ENCODE measurements around the gene GTF2A1. TPM values are rescaled to one million over a fixed set of nuclear protein-coding genes. Genes with fewer than 3 reads are reported as not detected.
A peak's percentile ranks its signal among the peaks of the same experiment; 100 is the strongest.

Gene GTF2A1
- total and polyA plus RNA-seq, 4 donors = 2.9 to 22.1 (median 9.7) TPM

GRCh38 chr14:81219210-81219758 lies 1.5 kb downstream of the GTF2A1 start:
- Histone ChIP-seq H3K4me1 (ENCODE audit: control insufficient read depth in 4 of 4, insufficient read depth in 4 of 4, low read length in 3 of 4) (peaks cover 7 to 36% (median 21%) of the 10 kb centered on the region in 4 donors), H3K27ac (ENCODE audit: low read depth in 1 of 2, low read length in 2 of 2) (peak overlapping the region; percentile 94 to 99), H3K4me3 (ENCODE audit: low read depth in 1 of 3, low read length in 3 of 3) (peak overlapping the region; percentile 92 to 96 (median 94)), H3K27me3 (ENCODE audit: control insufficient read depth in 4 of 4, insufficient read depth in 4 of 4, low read length in 3 of 4) (no peaks in the 10 kb centered on the region), H3K9ac (ENCODE audit: low read depth in 1 of 2, low read length in 2 of 2) (peak overlapping the region; percentile 96 to 100), H3K9me3 (ENCODE audit: control insufficient read depth in 4 of 4, low read length in 3 of 4) (no peaks in the 10 kb centered on the region), H3K36me3 (ENCODE audit: control insufficient read depth in 4 of 4, insufficient read depth in 3 of 4, low read depth in 1 of 4, low read length in 3 of 4) (peaks cover 3 to 9% (median 5%) of the 10 kb centered on the region in 4 donors)
- peak in 1 of 2 donors; percentile 60 for TF ChIP-seq GABPA (IDR thresholded peaks at IDR 0.05 in 1 of 2, conservative IDR thresholded peaks at IDR 0.05 in 1 of 2)
- no peak for TF ChIP-seq HNF4G (IDR thresholded peaks at IDR 0.05)
- TF ChIP-seq RXRA (IDR thresholded peaks at IDR 0.05) = peak; percentile 18 to 50
- TF ChIP-seq JUND (IDR thresholded peaks at IDR 0.05) = peak; percentile 51 to 65
- peak; percentile 99 for TF ChIP-seq TAF1 (conservative IDR thresholded peaks at IDR 0.05)
- peak; percentile 73 for TF ChIP-seq MAX (IDR thresholded peaks at IDR 0.05)
- peak; percentile 17 for TF ChIP-seq NR2F2 (IDR thresholded peaks at IDR 0.05)
- peak; percentile 40 to 43 for TF ChIP-seq RAD21 (IDR thresholded peaks at IDR 0.05)
- TF ChIP-seq FOXA2 (IDR thresholded peaks at IDR 0.05) = peak; percentile 59
- TF ChIP-seq, protein P1, sequence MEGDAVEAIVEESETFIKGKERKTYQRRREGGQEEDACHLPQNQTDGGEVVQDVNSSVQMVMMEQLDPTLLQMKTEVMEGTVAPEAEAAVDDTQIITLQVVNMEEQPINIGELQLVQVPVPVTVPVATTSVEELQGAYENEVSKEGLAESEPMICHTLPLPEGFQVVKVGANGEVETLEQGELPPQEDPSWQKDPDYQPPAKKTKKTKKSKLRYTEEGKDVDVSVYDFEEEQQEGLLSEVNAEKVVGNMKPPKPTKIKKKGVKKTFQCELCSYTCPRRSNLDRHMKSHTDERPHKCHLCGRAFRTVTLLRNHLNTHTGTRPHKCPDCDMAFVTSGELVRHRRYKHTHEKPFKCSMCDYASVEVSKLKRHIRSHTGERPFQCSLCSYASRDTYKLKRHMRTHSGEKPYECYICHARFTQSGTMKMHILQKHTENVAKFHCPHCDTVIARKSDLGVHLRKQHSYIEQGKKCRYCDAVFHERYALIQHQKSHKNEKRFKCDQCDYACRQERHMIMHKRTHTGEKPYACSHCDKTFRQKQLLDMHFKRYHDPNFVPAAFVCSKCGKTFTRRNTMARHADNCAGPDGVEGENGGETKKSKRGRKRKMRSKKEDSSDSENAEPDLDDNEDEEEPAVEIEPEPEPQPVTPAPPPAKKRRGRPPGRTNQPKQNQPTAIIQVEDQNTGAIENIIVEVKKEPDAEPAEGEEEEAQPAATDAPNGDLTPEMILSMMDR (IDR thresholded peaks at IDR 0.05; ENCODE audit: low read depth, low read length, missing input control) = no peak
- peak; percentile 88 for TF ChIP-seq FOXA1 (IDR thresholded peaks at IDR 0.05)
- TF ChIP-seq YY1 (IDR thresholded peaks at IDR 0.05) = peak; percentile 99
- TF ChIP-seq, protein P2, sequence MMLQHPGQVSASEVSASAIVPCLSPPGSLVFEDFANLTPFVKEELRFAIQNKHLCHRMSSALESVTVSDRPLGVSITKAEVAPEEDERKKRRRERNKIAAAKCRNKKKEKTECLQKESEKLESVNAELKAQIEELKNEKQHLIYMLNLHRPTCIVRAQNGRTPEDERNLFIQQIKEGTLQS (IDR thresholded peaks at IDR 0.05) = peak; percentile 80
- peak in 1 of 2 donors; percentile 47 for TF ChIP-seq EGR1 (IDR thresholded peaks at IDR 0.05; ENCODE audit: low read depth in 2 of 2)
- TF ChIP-seq, protein P3, sequence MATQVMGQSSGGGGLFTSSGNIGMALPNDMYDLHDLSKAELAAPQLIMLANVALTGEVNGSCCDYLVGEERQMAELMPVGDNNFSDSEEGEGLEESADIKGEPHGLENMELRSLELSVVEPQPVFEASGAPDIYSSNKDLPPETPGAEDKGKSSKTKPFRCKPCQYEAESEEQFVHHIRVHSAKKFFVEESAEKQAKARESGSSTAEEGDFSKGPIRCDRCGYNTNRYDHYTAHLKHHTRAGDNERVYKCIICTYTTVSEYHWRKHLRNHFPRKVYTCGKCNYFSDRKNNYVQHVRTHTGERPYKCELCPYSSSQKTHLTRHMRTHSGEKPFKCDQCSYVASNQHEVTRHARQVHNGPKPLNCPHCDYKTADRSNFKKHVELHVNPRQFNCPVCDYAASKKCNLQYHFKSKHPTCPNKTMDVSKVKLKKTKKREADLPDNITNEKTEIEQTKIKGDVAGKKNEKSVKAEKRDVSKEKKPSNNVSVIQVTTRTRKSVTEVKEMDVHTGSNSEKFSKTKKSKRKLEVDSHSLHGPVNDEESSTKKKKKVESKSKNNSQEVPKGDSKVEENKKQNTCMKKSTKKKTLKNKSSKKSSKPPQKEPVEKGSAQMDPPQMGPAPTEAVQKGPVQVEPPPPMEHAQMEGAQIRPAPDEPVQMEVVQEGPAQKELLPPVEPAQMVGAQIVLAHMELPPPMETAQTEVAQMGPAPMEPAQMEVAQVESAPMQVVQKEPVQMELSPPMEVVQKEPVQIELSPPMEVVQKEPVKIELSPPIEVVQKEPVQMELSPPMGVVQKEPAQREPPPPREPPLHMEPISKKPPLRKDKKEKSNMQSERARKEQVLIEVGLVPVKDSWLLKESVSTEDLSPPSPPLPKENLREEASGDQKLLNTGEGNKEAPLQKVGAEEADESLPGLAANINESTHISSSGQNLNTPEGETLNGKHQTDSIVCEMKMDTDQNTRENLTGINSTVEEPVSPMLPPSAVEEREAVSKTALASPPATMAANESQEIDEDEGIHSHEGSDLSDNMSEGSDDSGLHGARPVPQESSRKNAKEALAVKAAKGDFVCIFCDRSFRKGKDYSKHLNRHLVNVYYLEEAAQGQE (IDR thresholded peaks at IDR 0.05) = peak; percentile 95
- TF ChIP-seq, protein P4, sequence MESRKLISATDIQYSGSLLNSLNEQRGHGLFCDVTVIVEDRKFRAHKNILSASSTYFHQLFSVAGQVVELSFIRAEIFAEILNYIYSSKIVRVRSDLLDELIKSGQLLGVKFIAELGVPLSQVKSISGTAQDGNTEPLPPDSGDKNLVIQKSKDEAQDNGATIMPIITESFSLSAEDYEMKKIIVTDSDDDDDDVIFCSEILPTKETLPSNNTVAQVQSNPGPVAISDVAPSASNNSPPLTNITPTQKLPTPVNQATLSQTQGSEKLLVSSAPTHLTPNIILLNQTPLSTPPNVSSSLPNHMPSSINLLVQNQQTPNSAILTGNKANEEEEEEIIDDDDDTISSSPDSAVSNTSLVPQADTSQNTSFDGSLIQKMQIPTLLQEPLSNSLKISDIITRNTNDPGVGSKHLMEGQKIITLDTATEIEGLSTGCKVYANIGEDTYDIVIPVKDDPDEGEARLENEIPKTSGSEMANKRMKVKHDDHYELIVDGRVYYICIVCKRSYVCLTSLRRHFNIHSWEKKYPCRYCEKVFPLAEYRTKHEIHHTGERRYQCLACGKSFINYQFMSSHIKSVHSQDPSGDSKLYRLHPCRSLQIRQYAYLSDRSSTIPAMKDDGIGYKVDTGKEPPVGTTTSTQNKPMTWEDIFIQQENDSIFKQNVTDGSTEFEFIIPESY (IDR thresholded peaks at IDR 0.05) = peak; percentile 86
- TF ChIP-seq HNF4A (conservative IDR thresholded peaks at IDR 0.05) = peak; percentile 11 to 12
- peak; percentile 81 for TF ChIP-seq SP1 (IDR thresholded peaks at IDR 0.05)
- WGBS = under 1% methylated on average over 29 of the region's 29 CpGs
- peak; percentile 94 for DNase-seq (ENCODE audit: low spot score)
